NT2/D1 (cell line): Measurements from ENCODE around the gene GINS3.

Source experiments
- DNase-seq: peaks from one replicate; pipeline ENCODE4 v3.0.0-alpha.2; 2011; ENCODE audit warnings: low read depth, low spot score
- H3K27me3 ChIP-seq: 2 replicates; pipeline ENCODE4 v1.6.0; 2011; ENCODE audit warnings: mild to moderate bottlenecking; ENCODE audit not compliant: insufficient read length, insufficient read depth
- H3K36me3 ChIP-seq: 2 replicates; pipeline ENCODE4 v1.6.1; 2011; ENCODE audit warnings: mild to moderate bottlenecking, low read length, mixed read lengths; ENCODE audit not compliant: insufficient read depth, insufficient read length
- H3K4me1 ChIP-seq: 2 replicates; pipeline ENCODE4 v1.5.1; 2011; ENCODE audit not compliant: insufficient read depth, insufficient read length
- H3K4me3 ChIP-seq: 2 replicates; pipeline ENCODE4 v1.5.1; 2011; ENCODE audit warnings: low read depth; ENCODE audit not compliant: insufficient read length
- H3K9ac ChIP-seq: 2 replicates; pipeline ENCODE4 v1.6.0; 2011; ENCODE audit warnings: low read depth; ENCODE audit not compliant: insufficient read length
- H3K9me3 ChIP-seq: 2 replicates; pipeline ENCODE4 v1.5.1; 2011; ENCODE audit warnings: mild to moderate bottlenecking, low read length; ENCODE audit not compliant: insufficient read depth
- SUZ12 ChIP-seq: IDR thresholded peaks from 2 replicates; pipeline ENCODE4 v1.6.1; 2011; ENCODE audit not compliant: insufficient read length, insufficient read depth; ENCODE audit errors: extremely low read depth
- YY1 ChIP-seq: IDR thresholded peaks from 2 replicates; pipeline ENCODE4 v1.6.1; 2011; ENCODE audit not compliant: insufficient read length, insufficient read depth
- ZNF274 ChIP-seq: IDR thresholded peaks from 2 replicates; pipeline ENCODE4 v1.6.1; 2011; ENCODE audit warnings: mild to moderate bottlenecking, low read depth, low read length

Gene GINS3

GRCh38 chr16:58451945-58452401 is 59.7 kb downstream of the GINS3 start:
- no peak overlapping the region for H3K4me3 ChIP-seq
- H3K9ac ChIP-seq = no peak overlapping the region
- TF ChIP-seq YY1 (no peak), ZNF274 (no peak), SUZ12 (no peak)
- no peaks in the 10 kb centered on the region for H3K9me3 ChIP-seq
- no peaks in the 10 kb centered on the region for H3K4me1 ChIP-seq
- DNase-seq = no peak
- H3K36me3 ChIP-seq = no peaks in the 10 kb centered on the region
- no peaks in the 10 kb centered on the region for H3K27me3 ChIP-seq

DNA sequence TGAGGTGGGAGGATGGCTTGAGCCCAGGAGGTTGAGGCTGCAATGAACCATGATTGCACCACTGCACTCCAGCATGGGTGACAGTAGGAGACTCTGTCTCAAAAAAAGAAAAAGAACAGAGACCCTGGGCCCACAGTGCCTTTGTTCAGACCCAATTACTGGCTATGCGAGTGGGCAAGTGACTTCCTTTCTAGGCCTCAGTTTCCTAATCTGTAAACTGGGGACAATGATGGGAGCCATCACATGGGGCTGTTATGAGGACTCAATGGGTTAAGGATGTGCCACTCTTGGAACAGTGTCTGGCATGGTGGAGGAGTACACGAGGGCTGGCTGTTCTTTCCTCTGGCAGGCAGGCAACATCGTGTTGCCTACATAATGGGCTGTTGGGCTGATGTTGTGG is 60.4 kb downstream of the GINS3 start:
- no peak overlapping the region for H3K9ac ChIP-seq
- no peaks in the 10 kb centered on the region for H3K36me3 ChIP-seq
- H3K27me3 ChIP-seq = no peaks in the 10 kb centered on the region
- H3K4me1 ChIP-seq = no peaks in the 10 kb centered on the region
- no peaks in the 10 kb centered on the region for H3K9me3 ChIP-seq
- TF ChIP-seq ZNF274 = no peak
- no peak for TF ChIP-seq SUZ12
- no peak for TF ChIP-seq YY1
- DNase-seq = no peak
- H3K4me3 ChIP-seq = no peak overlapping the region

- Histone ChIP-seq H3K4me1 (no peaks in the 10 kb centered on the region), H3K36me3 (no peaks in the 10 kb centered on the region), H3K27me3 (no peaks in the 10 kb centered on the region), H3K4me3 (no peak overlapping the region), H3K9me3 (no peaks in the 10 kb centered on the region), H3K9ac (no peak overlapping the region)
- TF ChIP-seq YY1 (no peak), SUZ12 (no peak), ZNF274 (no peak)
- no peak for DNase-seq
These were observed 61.9 kb downstream of the GINS3 start for GRCh38 chr16:58454178-58454577.

GRCh38 chr16:58454856-58455255 is 62.6 kb downstream of the GINS3 start:
- no peaks in the 10 kb centered on the region for H3K36me3 ChIP-seq
- H3K4me3 ChIP-seq = no peak overlapping the region
- TF ChIP-seq SUZ12 = no peak
- no peak for TF ChIP-seq ZNF274
- no peak for TF ChIP-seq YY1
- H3K4me1 ChIP-seq = no peaks in the 10 kb centered on the region
- DNase-seq = no peak
- no peak overlapping the region for H3K9ac ChIP-seq
- H3K9me3 ChIP-seq = no peaks in the 10 kb centered on the region
- no peaks in the 10 kb centered on the region for H3K27me3 ChIP-seq
